ENCODE measurements around the gene SGCD. TPM values are rescaled to one million over a fixed set of nuclear protein-coding genes. Genes with fewer than 3 reads are reported as not detected.

SGCD gene
- total RNA-seq, 1 experiment from 2014 or later, result not detected

DNA sequence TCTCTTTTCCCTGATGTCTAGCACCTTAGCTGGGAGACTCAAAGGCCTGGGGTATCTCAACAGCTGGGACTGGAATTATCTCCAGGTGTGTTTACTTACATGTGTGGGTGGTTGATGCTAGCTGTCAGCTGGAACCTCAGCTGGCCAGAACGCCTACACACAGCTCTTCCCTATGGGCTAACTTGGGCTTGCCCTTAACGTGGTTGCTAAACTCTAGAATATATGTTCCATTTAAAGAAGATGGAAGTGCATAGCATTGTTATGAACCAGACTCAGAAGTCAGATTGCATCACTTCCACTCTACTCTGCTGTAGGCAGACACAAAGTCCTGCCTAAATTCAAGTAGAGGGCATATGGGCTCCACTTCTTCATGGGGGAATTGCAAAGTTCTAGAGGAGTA is 29.3 kb downstream of the SGCD start:
- Histone ChIP-seq H3K36me3 (ENCODE audit: control insufficient read depth in 1 of 2, insufficient read depth in 2 of 2, low read length in 2 of 2) (no peaks in the 10 kb centered on the region), H3K27ac (ENCODE audit: low read depth, low read length) (no peak overlapping the region), H3K4me1 (ENCODE audit: control insufficient read depth in 1 of 2, insufficient read depth in 2 of 2, low read length in 2 of 2) (no peaks in the 10 kb centered on the region), H4K20me1 (ENCODE audit: insufficient read depth) (no peaks in the 10 kb centered on the region), H3K9me2 (ENCODE audit: insufficient read depth) (no peaks in the 10 kb centered on the region), H3K4me3 (replicated peaks in 1 of 2; ENCODE audit: low read depth in 1 of 2, low read length in 2 of 2) (no peak overlapping the region), H3K79me2 (ENCODE audit: insufficient read depth, low read length) (no peaks in the 10 kb centered on the region), H3K27me3 (ENCODE audit: insufficient read depth, low read length) (no peaks in the 10 kb centered on the region), H3K9ac (ENCODE audit: low read length) (no peak overlapping the region), H3K9me3 (ENCODE audit: control insufficient read depth in 1 of 2, insufficient read depth in 1 of 2, low read depth in 1 of 2, low read length in 2 of 2) (peaks cover 0 to 4% of the 10 kb centered on the region in 2 experiments; a peak in 2 of 4 replicates), H2AFZ (ENCODE audit: low read depth, low read length, poor library complexity, severe bottlenecking) (no peak overlapping the region), H3K4me2 (ENCODE audit: low read length) (no peak overlapping the region)
- TF ChIP-seq ZFX (IDR thresholded peaks at IDR 0.05) (no peak), YY1 (IDR thresholded peaks at IDR 0.05; ENCODE audit: extremely low read depth, insufficient replicate concordance, low read depth, low read length) (no peak), EZH2phosphoT487 (IDR thresholded peaks at IDR 0.05; ENCODE audit: borderline replicate concordance) (no peak), RAD21 (IDR thresholded peaks at IDR 0.05; ENCODE audit: low read depth) (no peak), POLR2AphosphoS5 (IDR thresholded peaks at IDR 0.05; ENCODE audit: low read depth, low read length) (no peak), POLR2A (IDR thresholded peaks at IDR 0.05; ENCODE audit: borderline replicate concordance, extremely low read depth, insufficient read depth, insufficient read length) (no peak), FOSL1 (IDR thresholded peaks at IDR 0.05; ENCODE audit: low read depth) (no peak), SP1 (IDR thresholded peaks at IDR 0.05; ENCODE audit: low read depth) (no peak), TCF7L2 (IDR thresholded peaks at IDR 0.05; ENCODE audit: borderline replicate concordance, extremely low read depth, insufficient read depth, insufficient read length) (no peak)
- TF ChIP-seq, protein P1, sequence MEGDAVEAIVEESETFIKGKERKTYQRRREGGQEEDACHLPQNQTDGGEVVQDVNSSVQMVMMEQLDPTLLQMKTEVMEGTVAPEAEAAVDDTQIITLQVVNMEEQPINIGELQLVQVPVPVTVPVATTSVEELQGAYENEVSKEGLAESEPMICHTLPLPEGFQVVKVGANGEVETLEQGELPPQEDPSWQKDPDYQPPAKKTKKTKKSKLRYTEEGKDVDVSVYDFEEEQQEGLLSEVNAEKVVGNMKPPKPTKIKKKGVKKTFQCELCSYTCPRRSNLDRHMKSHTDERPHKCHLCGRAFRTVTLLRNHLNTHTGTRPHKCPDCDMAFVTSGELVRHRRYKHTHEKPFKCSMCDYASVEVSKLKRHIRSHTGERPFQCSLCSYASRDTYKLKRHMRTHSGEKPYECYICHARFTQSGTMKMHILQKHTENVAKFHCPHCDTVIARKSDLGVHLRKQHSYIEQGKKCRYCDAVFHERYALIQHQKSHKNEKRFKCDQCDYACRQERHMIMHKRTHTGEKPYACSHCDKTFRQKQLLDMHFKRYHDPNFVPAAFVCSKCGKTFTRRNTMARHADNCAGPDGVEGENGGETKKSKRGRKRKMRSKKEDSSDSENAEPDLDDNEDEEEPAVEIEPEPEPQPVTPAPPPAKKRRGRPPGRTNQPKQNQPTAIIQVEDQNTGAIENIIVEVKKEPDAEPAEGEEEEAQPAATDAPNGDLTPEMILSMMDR (IDR thresholded peaks at IDR 0.05 in 2 of 3, conservative IDR thresholded peaks at IDR 0.05 in 1 of 3; ENCODE audit: borderline replicate concordance in 1 of 3, insufficient read depth in 1 of 3, low read depth in 2 of 3, low read length in 2 of 3), result no peak
- TF ChIP-seq, protein P2, sequence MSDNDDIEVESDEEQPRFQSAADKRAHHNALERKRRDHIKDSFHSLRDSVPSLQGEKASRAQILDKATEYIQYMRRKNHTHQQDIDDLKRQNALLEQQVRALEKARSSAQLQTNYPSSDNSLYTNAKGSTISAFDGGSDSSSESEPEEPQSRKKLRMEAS (IDR thresholded peaks at IDR 0.05), result no peak
- TF ChIP-seq, protein P3, sequence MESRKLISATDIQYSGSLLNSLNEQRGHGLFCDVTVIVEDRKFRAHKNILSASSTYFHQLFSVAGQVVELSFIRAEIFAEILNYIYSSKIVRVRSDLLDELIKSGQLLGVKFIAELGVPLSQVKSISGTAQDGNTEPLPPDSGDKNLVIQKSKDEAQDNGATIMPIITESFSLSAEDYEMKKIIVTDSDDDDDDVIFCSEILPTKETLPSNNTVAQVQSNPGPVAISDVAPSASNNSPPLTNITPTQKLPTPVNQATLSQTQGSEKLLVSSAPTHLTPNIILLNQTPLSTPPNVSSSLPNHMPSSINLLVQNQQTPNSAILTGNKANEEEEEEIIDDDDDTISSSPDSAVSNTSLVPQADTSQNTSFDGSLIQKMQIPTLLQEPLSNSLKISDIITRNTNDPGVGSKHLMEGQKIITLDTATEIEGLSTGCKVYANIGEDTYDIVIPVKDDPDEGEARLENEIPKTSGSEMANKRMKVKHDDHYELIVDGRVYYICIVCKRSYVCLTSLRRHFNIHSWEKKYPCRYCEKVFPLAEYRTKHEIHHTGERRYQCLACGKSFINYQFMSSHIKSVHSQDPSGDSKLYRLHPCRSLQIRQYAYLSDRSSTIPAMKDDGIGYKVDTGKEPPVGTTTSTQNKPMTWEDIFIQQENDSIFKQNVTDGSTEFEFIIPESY (IDR thresholded peaks at IDR 0.05; ENCODE audit: extremely low read depth, insufficient replicate concordance, low read length), result no peak
- intact Hi-C loops (cut with micrococcal nuclease), result no loop called here
- ChIA-PET RAD21 (ENCODE audit: low non-redundant PET in 1 of 2, low total read pairs in 2 of 2, uncharacterized antibody in 2 of 2, unreplicated experiment in 2 of 2) (no interaction called here), CTCF (no interaction called here), POLR2A (no interaction called here)
- ATAC-seq (no peak), DNase-seq (ENCODE audit: low read depth, low spot score) (no peak)
- BruUV-seq (replicated peaks), result no TSS peak

Measured in HCT116 (cell line).